GM23338 (cell line): ENCODE results near the gene ZNF148. TPM values are rescaled to one million over a fixed set of nuclear protein-coding genes. Genes with fewer than 3 reads are reported as not detected.

Experiments used
- ATAC-seq: fragments of 200-7000 bp; cut with Tn5 transposase; 3 replicates; pipeline ENCODE4 v1.9.1; 2020
- DNase-seq: peaks from one replicate; pipeline ENCODE4 v3.0.0-alpha.2; 2015; ENCODE audit warnings: low spot score
- H2AFZ ChIP-seq: fragments of 200-600 bp; sonication (generic); 2 replicates; pipeline ENCODE4 v1.8.0; 2016; ENCODE audit warnings: antibody characterized with exemption, mild to moderate bottlenecking, moderate library complexity
- H3F3A ChIP-seq: fragments of 200-600 bp; sonication (generic); replicated peaks from 2 replicates; pipeline ENCODE4 v1.8.0; 2017; ENCODE audit warnings: antibody characterized with exemption, mixed run types, low read depth
- H3K27ac ChIP-seq: fragments of 200-600 bp; sonication (generic); 2 replicates; pipeline ENCODE4 v1.6.1; 2016; ENCODE audit warnings: low read depth
- H3K27me3 ChIP-seq: fragments of 200-600 bp; sonication (generic); 2 replicates; pipeline ENCODE4 v1.8.0; 2016; ENCODE audit warnings: mild to moderate bottlenecking, mixed run types, moderate library complexity; ENCODE audit not compliant: insufficient read depth
- H3K36me3 ChIP-seq: fragments of 200-600 bp; sonication (generic); 2 replicates; pipeline ENCODE4 v1.8.0; 2016; ENCODE audit warnings: mild to moderate bottlenecking; ENCODE audit not compliant: insufficient read depth
- H3K4me1 ChIP-seq: fragments of 200-600 bp; sonication (generic); 2 replicates; pipeline ENCODE4 v1.8.0; 2016; ENCODE audit warnings: mild to moderate bottlenecking, moderate library complexity; ENCODE audit not compliant: insufficient read depth
- H3K4me2 ChIP-seq: fragments of 200-600 bp; sonication (generic); 2 replicates; pipeline ENCODE4 v1.7.1; 2017; ENCODE audit warnings: mixed run types
- H3K4me3 ChIP-seq: fragments of 200-600 bp; sonication (generic); 2 replicates; pipeline ENCODE4 v1.6.1; 2016; ENCODE audit warnings: mixed run types
- H3K79me2 ChIP-seq: fragments of 200-600 bp; sonication (generic); replicated peaks from 2 replicates; pipeline ENCODE4 v1.8.0; 2017; ENCODE audit warnings: mild to moderate bottlenecking; ENCODE audit not compliant: insufficient read depth
- H3K9me2 ChIP-seq: fragments of 200-600 bp; sonication (generic); 2 replicates; pipeline ENCODE4 v1.8.0; 2017; ENCODE audit not compliant: insufficient read depth
- H4K20me1 ChIP-seq: fragments of 200-600 bp; sonication (generic); replicated peaks from 2 replicates; pipeline ENCODE4 v1.8.0; 2017; ENCODE audit warnings: mild to moderate bottlenecking; ENCODE audit not compliant: insufficient read depth
- H3K27ac Mint-ChIP-seq: 2 replicates; pipeline ENCODE4 v1.8.0; 2020; ENCODE audit warnings: inconsistent platforms, mild to moderate bottlenecking, moderate library complexity, mixed read lengths
- H3K27me3 Mint-ChIP-seq: 3 replicates; pipeline ENCODE4 v1.8.0; 2022; ENCODE audit warnings: low read depth, mild to moderate bottlenecking, moderate library complexity, mixed read lengths, inconsistent platforms; ENCODE audit not compliant: insufficient read depth, poor library complexity
- H3K36me3 Mint-ChIP-seq: 3 replicates; pipeline ENCODE4 v1.8.0; 2021; ENCODE audit warnings: low read depth, mild to moderate bottlenecking, inconsistent platforms, moderate library complexity, mixed read lengths
- H3K4me1 Mint-ChIP-seq: 3 replicates; pipeline ENCODE4 v1.8.0; 2020; ENCODE audit warnings: mild to moderate bottlenecking, inconsistent platforms, mixed read lengths
- H3K4me3 Mint-ChIP-seq: 3 replicates; pipeline ENCODE4 v1.8.0; 2021; ENCODE audit warnings: moderate library complexity, mild to moderate bottlenecking, inconsistent platforms, mixed read lengths
- H3K9me3 Mint-ChIP-seq: 3 replicates; pipeline ENCODE4 v1.8.0; 2020; ENCODE audit warnings: moderate library complexity, mild to moderate bottlenecking, inconsistent platforms, mixed read lengths
- CREB1 ChIP-seq: fragments of 250-450 bp; sonication (Bioruptor Pico); IDR thresholded peaks from 2 replicates; pipeline ENCODE4 v1.5.0; 2020; ENCODE audit warnings: low read depth, mild to moderate bottlenecking, moderate library complexity
- EZH2 ChIP-seq: fragments of 200-600 bp; sonication (generic); IDR thresholded peaks from one replicate; pipeline ENCODE4 v1.8.0; 2017; ENCODE audit warnings: antibody characterized with exemption, mild to moderate bottlenecking, low read depth; ENCODE audit not compliant: unreplicated experiment
- EZH2phosphoT487 ChIP-seq: fragments of 200-600 bp; sonication (generic); IDR thresholded peaks from one replicate; pipeline ENCODE4 v1.8.1; 2018; ENCODE audit warnings: antibody characterized with exemption; ENCODE audit not compliant: unreplicated experiment
- POLR2AphosphoS5 ChIP-seq: IDR thresholded peaks from 2 replicates; pipeline ENCODE4 v1.6.1; 2016; ENCODE audit warnings: antibody characterized with exemption, low read depth
- STAT1 ChIP-seq: IDR thresholded peaks from one replicate; pipeline ENCODE4 v1.6.1; 2016; ENCODE audit warnings: antibody characterized with exemption; ENCODE audit not compliant: unreplicated experiment
- ZNF114 ChIP-seq: fragments of 250-450 bp; sonication (Bioruptor Pico); IDR thresholded peaks from 2 replicates; pipeline ENCODE4 v1.5.0; 2020; ENCODE audit warnings: mild to moderate bottlenecking, moderate library complexity
- ZNF331 ChIP-seq: fragments of 250-450 bp; sonication (Bioruptor Pico); IDR thresholded peaks from 2 replicates; pipeline ENCODE4 v1.5.0; 2020; ENCODE audit warnings: low read depth, mild to moderate bottlenecking, moderate library complexity
- ZNF462 ChIP-seq: fragments of 250-450 bp; sonication (Bioruptor Pico); IDR thresholded peaks from 2 replicates; pipeline ENCODE4 v1.5.0; 2020; ENCODE audit warnings: mild to moderate bottlenecking, moderate library complexity
- polyA plus RNA-seq: library from polyadenylated mRNA; unstranded; fragments of >200 nt; fragmentation: Nextera tagmentation; extraction: Ambion mirVana; gene quantifications from 2 replicates; pipeline ENCODE4 v1.2.1, GENCODE V29; 2016
- total RNA-seq: library from RNA; depleted of rRNA; stranded (reverse); fragments of >200 nt; shearing (Covaris generic); gene quantifications from 2 replicates; pipeline ENCODE4 v1.2.3, GENCODE V29; 2014

Gene ZNF148
- total and polyA plus RNA-seq, 2 experiments from 2014 or later: 13.9 to 16.9 TPM

GRCh38 chr3:125349556-125350165, 25.5 kb downstream of the ZNF148 start (continued):
- TF ChIP-seq ZNF462 (CRISPR knock-in tag) (no peak), EZH2phosphoT487 (no peak), STAT1 (no peak), CREB1 (CRISPR knock-in tag) (no peak), ZNF114 (no peak)

DNA sequence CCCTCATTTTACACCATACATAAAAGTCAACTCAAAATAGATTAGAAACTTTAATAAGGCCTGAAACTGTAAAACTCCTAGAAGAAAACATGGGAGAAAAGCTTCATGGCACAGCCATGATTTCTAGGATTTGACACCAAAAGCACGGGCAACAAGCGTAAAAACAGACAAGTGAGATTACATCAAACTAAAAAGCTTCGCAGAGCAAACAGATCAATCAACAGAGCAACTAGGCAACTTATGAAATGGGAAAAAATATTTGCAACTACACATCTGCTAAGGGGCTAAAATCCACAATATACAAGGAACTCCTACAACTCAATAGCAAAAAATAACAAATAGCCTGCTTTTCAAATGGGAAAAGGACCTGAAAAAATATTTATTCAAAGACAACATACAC, 26.1 kb downstream of the ZNF148 start:
- H3K27ac Mint-ChIP-seq: no peak overlapping the region; the same call in 1 of the 2 replicates
- TF ChIP-seq STAT1 (no peak), EZH2 (no peak), ZNF331 (CRISPR knock-in tag) (no peak), POLR2AphosphoS5 (no peak), EZH2phosphoT487 (no peak), ZNF462 (CRISPR knock-in tag) (no peak)

More for the DNA sequence above, 26.1 kb downstream of the ZNF148 start:
- Histone ChIP-seq H4K20me1 (peaks cover 8% of the 10 kb centered on the region; the same call in 1 of the 2 replicates), H3K9me2 (no peaks in the 10 kb centered on the region), H2AFZ (no peak overlapping the region), H3F3A (no peaks in the 10 kb centered on the region), H3K4me1 (no peaks in the 10 kb centered on the region), H3K4me2 (no peak overlapping the region), H3K27me3 (no peaks in the 10 kb centered on the region), H3K36me3 (no peaks in the 10 kb centered on the region), H3K4me3 (no peak overlapping the region), H3K27ac (no peak overlapping the region), H3K79me2 (peaks cover 100% of the 10 kb centered on the region)
- Mint-ChIP-seq H3K27me3 (peaks cover 1% of the 10 kb centered on the region), H3K4me1 (no peaks in the 10 kb centered on the region), H3K4me3 (no peak overlapping the region), H3K9me3 (peaks cover 24% of the 10 kb centered on the region; the same call in 2 of the 3 replicates), H3K36me3 (peaks cover 35% of the 10 kb centered on the region)
- DNase-seq (no peak), ATAC-seq (no peak)
